ES-I3 (cell line): ENCODE measurements around the gene TCF19.
"Not testable (repeated sequence)": the region's sequence is repeated elsewhere in the genome, so short reads cannot be mapped to it uniquely, and the experiment has no call there.

Experiments used
- H3K36me3 ChIP-seq: 2 replicates; pipeline ENCODE4 v1.6.1; 2013; ENCODE audit warnings: mild to moderate bottlenecking, low read length, control low read depth, moderate library complexity; ENCODE audit not compliant: insufficient read depth
- H3K4me1 ChIP-seq: 2 replicates; pipeline ENCODE4 v1.6.1; 2013; ENCODE audit warnings: mild to moderate bottlenecking, control low read depth, low read length; ENCODE audit not compliant: insufficient read depth
- H3K9ac ChIP-seq: 2 replicates; pipeline ENCODE4 v1.6.1; 2013; ENCODE audit warnings: low read depth, mild to moderate bottlenecking, low read length, moderate library complexity
- H3K9me3 ChIP-seq: 2 replicates; pipeline ENCODE4 v1.6.1; 2013; ENCODE audit warnings: mild to moderate bottlenecking, low read length, moderate library complexity; ENCODE audit not compliant: control insufficient read depth, insufficient read depth

The TCF19 gene

DNA sequence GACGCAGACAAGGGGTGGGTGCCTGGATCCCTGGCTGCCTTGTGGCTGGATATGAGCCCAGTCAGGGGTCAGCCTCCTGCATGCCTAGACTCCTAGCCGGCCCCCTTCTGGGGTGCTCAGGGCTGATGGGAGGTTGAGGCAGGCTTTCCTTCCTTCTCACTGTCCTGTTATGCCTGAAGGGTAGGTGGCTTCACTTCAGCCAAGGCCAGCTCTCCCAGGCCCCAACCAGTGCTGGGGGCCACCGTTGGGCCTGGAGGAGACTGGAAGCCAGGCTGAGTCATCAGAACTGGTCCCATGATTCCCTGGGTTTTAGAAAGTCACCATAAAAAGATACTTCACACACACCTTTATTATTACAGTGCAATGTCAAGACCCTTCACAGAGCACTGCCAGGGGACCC, 15.0 kb downstream of the TCF19 start:
- H3K36me3 ChIP-seq: no peaks in the 10 kb centered on the region; the same call in 1 of the 2 replicates
- no peaks in the 10 kb centered on the region for H3K9me3 ChIP-seq
- peak overlapping the region; percentile 30 for H3K9ac ChIP-seq
- H3K4me1 ChIP-seq: peaks cover 29% of the 10 kb centered on the region

DNA sequence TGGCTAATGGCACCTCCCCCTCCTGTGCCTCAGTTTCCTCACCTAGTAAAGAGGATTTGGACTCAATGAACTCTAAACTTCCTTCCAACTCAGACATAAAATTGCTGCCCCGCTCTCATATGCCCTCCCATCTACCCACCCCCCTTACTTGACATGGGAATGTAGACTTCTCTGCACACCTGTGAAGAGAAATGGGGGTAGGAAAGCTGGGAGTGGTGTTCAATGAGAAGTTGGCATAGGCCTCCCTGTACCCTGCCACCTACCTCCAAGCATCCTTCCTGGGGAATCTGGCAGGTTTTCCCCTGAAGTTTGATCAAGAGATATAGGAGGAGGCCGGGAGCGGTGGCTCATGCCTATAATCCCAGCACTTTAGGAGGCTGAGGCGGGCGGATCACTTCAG, 16.0 kb downstream of the TCF19 start:
- no peak overlapping the region for H3K9ac ChIP-seq
- H3K36me3 ChIP-seq: no peaks in the 10 kb centered on the region
- H3K4me1 ChIP-seq: peaks cover 36% of the 10 kb centered on the region

DNA sequence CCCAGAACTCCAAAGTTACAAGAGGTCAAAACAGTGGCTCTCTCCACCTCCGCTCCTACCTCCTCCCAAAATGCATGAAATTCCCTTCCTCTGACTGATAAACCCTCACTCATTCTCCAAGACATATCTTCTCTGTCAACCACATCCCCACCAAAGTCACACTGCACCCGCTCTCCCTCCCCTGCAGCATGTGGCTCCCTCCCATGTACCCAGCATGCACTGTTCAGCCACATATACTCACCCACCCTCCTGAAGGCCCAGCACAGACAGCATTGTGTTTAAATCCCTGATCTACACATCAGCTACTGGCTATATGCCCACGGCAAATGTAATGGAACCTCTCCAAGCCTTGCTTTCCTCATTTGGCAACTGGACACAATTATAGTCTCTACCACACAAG, 17.6 kb downstream of the TCF19 start:
- H3K9me3 ChIP-seq: no peaks in the 10 kb centered on the region
- H3K4me1 ChIP-seq: peaks cover 36% of the 10 kb centered on the region
- H3K9ac ChIP-seq: no peak overlapping the region

More for the DNA sequence above, 16.0 kb downstream of the TCF19 start:
- no peaks in the 10 kb centered on the region for H3K9me3 ChIP-seq

DNA sequence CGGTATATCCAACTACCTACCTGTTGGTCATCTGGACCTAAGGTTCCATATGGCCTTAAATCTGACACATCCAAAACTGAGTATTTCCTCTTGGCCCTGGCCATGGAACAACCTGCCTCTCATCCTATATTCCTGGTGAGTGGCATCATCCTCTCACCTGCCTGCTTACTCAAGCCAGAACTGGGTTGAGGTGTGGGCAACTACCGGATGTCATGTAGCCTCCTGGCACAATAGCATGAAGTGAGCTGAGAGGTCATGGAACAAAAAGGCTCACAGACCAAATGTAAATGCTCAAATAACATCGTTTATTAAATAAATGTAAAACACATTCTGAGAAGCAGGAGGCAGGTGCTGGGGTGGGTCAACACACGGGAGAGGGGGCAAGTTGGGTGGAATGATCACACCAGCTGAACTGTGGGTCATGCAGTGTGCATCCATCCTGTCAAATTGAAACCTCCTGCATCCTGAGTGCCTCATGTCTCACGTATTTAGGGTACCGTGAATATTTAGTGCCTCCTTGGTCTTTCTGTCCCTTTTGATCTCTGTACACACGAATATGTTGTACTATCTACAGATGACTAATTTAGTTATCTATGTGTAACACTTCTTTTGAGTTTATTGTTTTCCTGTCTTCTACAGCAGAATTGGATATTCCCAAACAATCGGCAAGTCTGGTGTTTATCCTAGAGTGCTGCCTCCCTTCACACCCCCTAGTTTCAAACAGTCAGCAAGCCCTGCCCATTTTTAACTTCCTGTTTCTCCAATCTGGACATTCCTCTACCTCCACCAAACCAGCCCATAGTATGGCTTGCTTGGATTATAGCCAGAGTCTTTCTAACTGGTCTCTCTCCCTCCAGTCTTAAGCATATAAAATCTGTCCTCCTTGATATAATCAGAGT, 20.0 kb downstream of the TCF19 start:
- Histone ChIP-seq H3K9me3 (no peaks in the 10 kb centered on the region), H3K36me3 (no peaks in the 10 kb centered on the region), H3K9ac (no peak overlapping the region; the same call in 1 of the 2 replicates), H3K4me1 (peaks cover 29% of the 10 kb centered on the region)

More for the DNA sequence above, 17.6 kb downstream of the TCF19 start:
- H3K36me3 ChIP-seq: no peaks in the 10 kb centered on the region

DNA sequence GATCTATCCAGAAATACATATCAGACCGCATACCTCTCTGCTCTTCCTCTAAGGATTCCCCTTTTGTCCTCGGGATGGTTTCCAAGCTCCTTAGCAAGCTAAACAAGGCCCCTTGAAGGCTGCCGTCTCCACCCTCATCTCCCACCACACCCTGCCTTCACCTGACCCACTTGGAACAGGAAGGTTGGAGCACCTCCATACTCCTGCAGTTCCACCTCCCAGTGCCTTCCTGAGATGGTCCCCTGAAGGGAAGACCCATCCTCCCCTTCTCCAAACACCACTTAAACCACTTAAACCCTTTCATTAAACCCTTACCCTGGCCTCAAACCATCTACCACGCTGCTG, 20.6 kb downstream of the TCF19 start:
- H3K9ac ChIP-seq: no peak overlapping the region
- H3K36me3 ChIP-seq: no peaks in the 10 kb centered on the region
- peaks cover 27% of the 10 kb centered on the region for H3K4me1 ChIP-seq
- H3K9me3 ChIP-seq: no peaks in the 10 kb centered on the region

DNA sequence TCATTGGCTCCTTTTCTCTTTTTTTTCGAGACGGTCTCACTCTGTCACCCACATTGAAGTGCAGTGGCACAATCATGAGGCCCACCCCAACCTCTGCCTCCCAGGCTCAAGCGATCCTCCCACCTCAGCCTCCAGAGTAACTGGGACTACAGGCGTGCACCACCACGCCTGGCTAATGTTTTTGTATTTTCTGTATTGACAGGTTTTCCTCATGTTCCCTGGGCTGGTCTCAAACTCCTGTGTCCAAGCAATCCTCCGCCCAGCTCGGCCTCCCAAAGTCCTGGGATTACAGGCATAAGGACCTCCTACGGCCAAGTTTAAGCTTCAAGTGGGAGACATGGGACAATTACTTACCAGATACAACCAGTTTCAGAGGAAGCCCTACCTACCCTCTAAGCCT, 21.5 kb downstream of the TCF19 start:
- Histone ChIP-seq H3K4me1 (peaks cover 18% of the 10 kb centered on the region), H3K36me3 (no peaks in the 10 kb centered on the region), H3K9ac (peak overlapping the region; percentile 30; the same call in 1 of the 2 replicates), H3K9me3 (no peaks in the 10 kb centered on the region)

DNA sequence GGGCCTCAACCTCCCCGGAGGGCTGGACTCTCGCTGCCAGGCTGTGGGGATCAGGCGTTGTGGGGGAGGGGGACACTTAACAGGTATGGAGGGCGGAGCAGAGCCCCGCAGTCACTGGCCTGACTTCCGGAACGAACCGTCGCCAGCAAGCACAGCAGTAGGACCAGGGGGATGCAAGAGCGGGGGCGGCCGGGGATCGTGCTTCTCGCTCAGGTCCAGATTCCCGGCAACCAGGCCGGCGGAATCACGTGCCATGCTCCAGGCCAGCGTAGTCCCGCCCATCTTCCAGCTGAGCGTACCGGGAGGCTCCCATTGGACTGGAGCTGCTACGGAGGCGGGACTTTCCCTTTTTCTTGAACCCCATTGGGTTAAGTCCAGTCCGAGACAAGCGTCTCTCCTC, 22.1 kb downstream of the TCF19 start:
- Histone ChIP-seq H3K36me3 (no peaks in the 10 kb centered on the region), H3K9ac (peak overlapping the region; percentile 30; the same call in 1 of the 2 replicates)

DNA sequence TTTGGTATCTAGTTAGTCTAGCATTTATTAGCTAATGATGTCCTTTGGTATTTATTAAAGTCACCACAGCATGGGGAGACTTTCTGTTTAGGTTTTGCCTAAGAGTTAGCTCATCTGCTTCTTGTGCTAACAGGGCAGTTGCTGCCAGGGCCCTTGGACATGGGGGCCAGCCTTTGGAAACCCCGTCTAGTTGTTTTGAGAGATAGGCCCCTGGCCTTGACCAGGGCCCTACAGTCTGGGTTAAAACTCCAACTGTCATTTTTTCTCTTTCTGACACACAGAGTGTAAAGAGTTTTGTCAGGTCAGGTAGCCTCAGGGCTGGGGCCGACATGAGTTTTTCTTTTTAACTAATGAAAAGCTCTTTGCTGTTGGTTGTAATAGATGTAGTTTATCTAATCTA, 24.9 kb downstream of the TCF19 start:
- peaks cover 10% of the 10 kb centered on the region; the same call in 1 of the 2 replicates for H3K4me1 ChIP-seq
- not testable (repeated sequence) for H3K9ac ChIP-seq, H3K9me3 ChIP-seq, H3K36me3 ChIP-seq

More for the DNA sequence above, 22.1 kb downstream of the TCF19 start:
- Histone ChIP-seq H3K9me3 (no peaks in the 10 kb centered on the region), H3K4me1 (peaks cover 12% of the 10 kb centered on the region)

DNA sequence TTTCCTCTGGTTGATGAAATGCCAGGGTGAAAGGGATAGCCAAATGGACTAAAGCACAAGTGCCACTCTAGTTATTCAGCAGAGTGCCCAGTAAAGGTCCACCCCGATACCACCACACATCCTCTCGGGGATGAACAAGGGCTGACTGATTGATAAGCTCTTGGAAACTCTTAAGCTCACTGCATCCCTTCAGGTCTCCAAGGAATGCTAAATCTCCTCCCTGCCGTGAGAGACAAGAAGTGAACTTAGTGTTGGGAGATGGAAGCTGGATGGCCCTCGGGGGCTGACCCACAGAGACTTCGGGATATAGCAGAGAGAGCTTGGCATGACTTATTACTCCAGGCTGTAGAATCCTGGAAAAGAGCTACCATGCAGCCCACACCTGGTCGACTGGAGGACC, 25.5 kb downstream of the TCF19 start:
- not testable (repeated sequence) for H3K9ac ChIP-seq, H3K4me1 ChIP-seq, H3K36me3 ChIP-seq, H3K9me3 ChIP-seq

DNA sequence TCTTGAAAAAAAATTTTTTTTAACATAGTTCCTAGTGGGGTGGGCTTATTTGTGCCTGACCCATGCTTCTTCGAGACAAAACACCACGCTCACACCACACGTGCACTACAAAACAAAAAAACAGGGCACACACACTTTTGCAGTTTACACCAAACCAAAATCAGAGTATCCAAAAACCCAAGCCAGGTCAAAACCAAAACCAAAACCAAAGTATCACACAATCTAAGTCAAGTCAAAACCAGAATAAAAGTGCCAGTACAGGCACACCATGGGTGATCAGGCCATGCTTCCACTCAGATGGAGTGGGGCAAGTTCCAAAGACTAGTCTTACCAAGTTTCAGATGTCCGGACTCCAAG, 27.3 kb downstream of the TCF19 start:
- H3K4me1 ChIP-seq, H3K9ac ChIP-seq, H3K36me3 ChIP-seq, H3K9me3 ChIP-seq: not testable (repeated sequence)

DNA sequence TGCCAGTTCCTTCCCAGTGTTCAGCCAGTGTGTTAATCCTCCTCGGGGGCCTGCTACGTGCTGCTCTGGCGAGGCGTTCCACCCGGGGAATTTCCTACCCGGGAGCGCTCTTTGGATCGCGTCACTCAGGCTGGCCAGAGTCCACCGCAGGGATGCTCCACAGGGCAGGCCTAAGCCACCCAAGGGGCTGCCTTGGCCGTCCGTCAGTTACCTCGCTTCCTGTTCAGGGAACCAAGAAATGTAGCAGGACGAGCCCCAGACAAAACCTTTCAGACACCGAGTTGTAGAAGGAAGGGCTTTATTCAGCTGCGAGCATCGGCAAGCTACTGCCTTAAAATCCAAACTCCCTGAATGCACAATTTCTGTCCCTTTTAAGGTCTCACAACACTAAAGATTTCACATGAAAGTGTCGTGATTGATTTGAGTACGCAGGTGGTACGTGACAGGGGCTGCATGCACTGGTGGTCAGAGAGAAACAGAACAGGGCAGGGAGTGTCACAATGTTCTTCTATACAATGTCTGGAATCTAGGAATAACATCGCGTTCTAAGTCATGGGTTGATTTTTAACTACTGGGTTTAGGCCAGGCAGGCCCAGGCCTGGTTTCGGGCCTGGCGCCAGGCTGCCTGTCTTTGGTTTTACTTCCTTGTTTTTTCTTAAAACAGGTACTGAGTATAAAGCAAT, 27.8 kb downstream of the TCF19 start:
- Histone ChIP-seq H3K4me1 (0 out of 2 replicates have a peak, but pooled peaks cover 4% of the 10 kb centered on the region), H3K36me3 (no peaks in the 10 kb centered on the region), H3K9me3 (no peaks in the 10 kb centered on the region), H3K9ac (no peak overlapping the region)

DNA sequence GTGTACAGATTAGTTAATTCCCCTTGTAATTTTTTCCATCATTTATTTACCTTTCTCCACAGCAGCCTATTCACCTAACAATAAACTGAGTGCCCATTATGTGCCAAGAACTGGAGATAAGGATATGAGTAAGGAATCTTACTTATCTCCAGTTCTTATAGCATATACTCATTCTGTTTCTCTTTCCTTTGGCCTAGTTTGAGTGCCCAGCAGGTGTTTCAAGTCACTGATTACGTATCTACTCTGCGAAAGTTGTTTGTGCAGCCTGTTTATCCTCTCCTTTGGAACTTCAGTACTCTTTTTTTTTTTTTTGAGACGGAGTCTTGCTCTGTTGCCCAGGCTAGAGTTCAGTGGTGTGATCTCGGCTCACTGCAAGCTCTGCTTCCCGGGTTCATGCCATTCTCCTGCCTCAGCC, 29.4 kb downstream of the TCF19 start:
- no peaks in the 10 kb centered on the region for H3K9me3 ChIP-seq
- H3K36me3 ChIP-seq: no peaks in the 10 kb centered on the region
- no peak overlapping the region for H3K9ac ChIP-seq
- H3K4me1 ChIP-seq: 0 out of 2 replicates have a peak, but pooled peaks cover 4% of the 10 kb centered on the region

DNA sequence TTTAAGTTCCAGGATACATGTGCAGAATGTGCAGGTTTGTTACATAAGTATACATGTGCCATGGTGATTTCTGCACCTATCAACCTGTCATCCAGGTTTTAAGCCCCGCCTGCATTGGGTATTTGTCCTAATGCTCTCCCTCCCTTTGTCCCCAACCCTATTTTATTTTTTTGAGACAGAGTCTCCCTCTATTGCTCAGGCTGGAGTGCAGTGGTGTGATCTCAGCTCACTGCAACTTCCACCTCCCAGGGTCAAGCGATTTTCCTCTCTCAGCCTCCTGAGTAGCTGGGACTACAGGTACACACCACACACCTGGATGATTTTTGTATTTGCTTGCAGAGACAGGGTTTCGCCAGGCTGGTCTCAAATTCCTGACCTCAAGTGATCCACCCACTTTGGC, 30.8 kb downstream of the TCF19 start:
- H3K9ac ChIP-seq, H3K9me3 ChIP-seq, H3K4me1 ChIP-seq, H3K36me3 ChIP-seq: not testable (repeated sequence)

DNA sequence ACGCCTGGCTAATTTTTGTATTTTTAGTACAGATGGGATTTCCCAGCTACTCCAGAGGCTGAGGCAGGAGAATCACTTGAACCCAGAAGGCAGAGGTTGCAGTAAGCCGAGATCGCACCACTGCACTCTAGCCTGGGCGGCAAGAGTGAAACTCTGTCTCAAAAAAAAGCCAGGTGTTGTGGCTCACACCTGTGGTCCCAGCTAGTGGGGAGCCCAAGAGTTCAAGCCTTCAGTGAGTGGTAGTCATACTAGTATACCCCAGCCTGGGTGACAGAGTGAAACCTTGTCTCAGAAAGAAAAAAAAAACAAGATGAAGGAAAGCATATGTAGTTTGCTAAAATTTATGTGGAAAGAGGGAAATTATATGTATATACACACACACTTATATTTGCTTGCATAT, 32.1 kb downstream of the TCF19 start:
- H3K9me3 ChIP-seq: no peaks in the 10 kb centered on the region
- no peaks in the 10 kb centered on the region for H3K36me3 ChIP-seq

More for the DNA sequence above, 32.1 kb downstream of the TCF19 start:
- Histone ChIP-seq H3K4me1 (no peaks in the 10 kb centered on the region), H3K9ac (no peak overlapping the region)
